IPS-15b (cell line): ENCODE results near the gene LIG1.
A peak's percentile ranks its signal among the peaks of the same experiment; 100 is the strongest.

Source experiments
- H3K27me3 ChIP-seq: one replicate; pipeline ENCODE4 v1.6.1; 2013; ENCODE audit warnings: low read length; ENCODE audit not compliant: control insufficient read depth, insufficient read depth
- H3K36me3 ChIP-seq: one replicate; pipeline ENCODE4 v1.6.1; 2013; ENCODE audit warnings: low read length; ENCODE audit not compliant: control insufficient read depth, insufficient read depth
- H3K4me1 ChIP-seq: one replicate; pipeline ENCODE4 v1.6.1; 2013; ENCODE audit warnings: mild to moderate bottlenecking, low read length; ENCODE audit not compliant: control insufficient read depth, insufficient read depth
- H3K4me3 ChIP-seq: one replicate; pipeline ENCODE4 v1.5.1; 2013; ENCODE audit warnings: low read depth, low read length
- H3K9ac ChIP-seq: one replicate; pipeline ENCODE4 v1.6.1; 2013; ENCODE audit warnings: low read depth, mild to moderate bottlenecking, low read length
- H3K9me3 ChIP-seq: one replicate; pipeline ENCODE4 v1.6.1; 2013; ENCODE audit warnings: mild to moderate bottlenecking, low read length; ENCODE audit not compliant: control insufficient read depth, insufficient read depth

The LIG1 gene

GRCh38 chr19:48169939-48170803 is at the start of gene LIG1, which contains the start of gene ZSWIM9:
Gene LIG1 (minus strand): TSS chr19:48170344. CDS start chr19:48165566, 4,778 bp downstream.
Gene ZSWIM9 (plus strand): TSS chr19:48170680. CDS start chr19:48171803, 1,123 bp downstream.
- Histone ChIP-seq H3K4me1 (no peaks in the 10 kb centered on the region), H3K9ac (peak within 1 kb of the TSS; percentile 83), H3K27me3 (no peaks in the 10 kb centered on the region), H3K9me3 (no peaks in the 10 kb centered on the region), H3K36me3 (peaks cover 5% of the 10 kb centered on the region), H3K4me3 (peak within 1 kb of the TSS; percentile 99)

GRCh38 chr19:48218997-48219396 is 48.9 kb upstream of the LIG1 start:
- H3K27me3 ChIP-seq = no peaks in the 10 kb centered on the region
- H3K9me3 ChIP-seq = no peaks in the 10 kb centered on the region

GRCh38 chr19:48216933-48217332 is 46.8 kb upstream of the LIG1 start:
- H3K4me3 ChIP-seq = no peak overlapping the region
- no peaks in the 10 kb centered on the region for H3K27me3 ChIP-seq
- H3K9me3 ChIP-seq = no peaks in the 10 kb centered on the region
- peaks cover 3% of the 10 kb centered on the region for H3K36me3 ChIP-seq
- no peaks in the 10 kb centered on the region for H3K4me1 ChIP-seq
- no peak overlapping the region for H3K9ac ChIP-seq

More at GRCh38 chr19:48218997-48219396, 48.9 kb upstream of the LIG1 start:
- H3K4me1 ChIP-seq = no peaks in the 10 kb centered on the region
- no peak overlapping the region for H3K9ac ChIP-seq
- peaks cover 3% of the 10 kb centered on the region for H3K36me3 ChIP-seq
- H3K4me3 ChIP-seq = no peak overlapping the region

- Histone ChIP-seq H3K9ac (no peak overlapping the region), H3K36me3 (peaks cover 3% of the 10 kb centered on the region), H3K4me3 (no peak overlapping the region), H3K4me1 (no peaks in the 10 kb centered on the region), H3K9me3 (no peaks in the 10 kb centered on the region), H3K27me3 (no peaks in the 10 kb centered on the region)
Observed at GRCh38 chr19:48213959-48214358, 43.8 kb upstream of the LIG1 start.

- Histone ChIP-seq H3K9me3 (no peaks in the 10 kb centered on the region), H3K36me3 (no peaks in the 10 kb centered on the region), H3K4me1 (no peaks in the 10 kb centered on the region), H3K9ac (no peak overlapping the region), H3K27me3 (no peaks in the 10 kb centered on the region), H3K4me3 (no peak overlapping the region)
Observed at GRCh38 chr19:48210005-48210404, 39.9 kb upstream of the LIG1 start.

- no peaks in the 10 kb centered on the region for H3K36me3 ChIP-seq
- H3K27me3 ChIP-seq = no peaks in the 10 kb centered on the region
- no peak overlapping the region for H3K4me3 ChIP-seq
- no peak overlapping the region for H3K9ac ChIP-seq
- no peaks in the 10 kb centered on the region for H3K4me1 ChIP-seq
- no peaks in the 10 kb centered on the region for H3K9me3 ChIP-seq
Observed at GRCh38 chr19:48206397-48207093, 36.4 kb upstream of the LIG1 start.

GRCh38 chr19:48203794-48204628 is 33.9 kb upstream of the LIG1 start:
- peak overlapping the region; percentile 65 for H3K4me3 ChIP-seq
- no peaks in the 10 kb centered on the region for H3K36me3 ChIP-seq
- no peaks in the 10 kb centered on the region for H3K27me3 ChIP-seq
- peak overlapping the region; percentile 19 for H3K9ac ChIP-seq
- H3K9me3 ChIP-seq = no peaks in the 10 kb centered on the region
- no peaks in the 10 kb centered on the region for H3K4me1 ChIP-seq

GRCh38 chr19:48203222-48203793 is 33.2 kb upstream of the LIG1 start:
- no peaks in the 10 kb centered on the region for H3K9me3 ChIP-seq
- no peaks in the 10 kb centered on the region for H3K4me1 ChIP-seq
- H3K36me3 ChIP-seq = no peaks in the 10 kb centered on the region
- H3K9ac ChIP-seq = peak overlapping the region; percentile 19
- H3K27me3 ChIP-seq = no peaks in the 10 kb centered on the region
- H3K4me3 ChIP-seq = peak overlapping the region; percentile 56

GRCh38 chr19:48196933-48197665 is 27.0 kb upstream of the LIG1 start:
- Histone ChIP-seq H3K36me3 (no peaks in the 10 kb centered on the region), H3K27me3 (no peaks in the 10 kb centered on the region)

GRCh38 chr19:48196321-48196763 is 26.2 kb upstream of the LIG1 start:
- H3K9ac ChIP-seq = no peak overlapping the region
- no peaks in the 10 kb centered on the region for H3K36me3 ChIP-seq
- H3K27me3 ChIP-seq = no peaks in the 10 kb centered on the region
- H3K4me1 ChIP-seq = no peaks in the 10 kb centered on the region
- no peaks in the 10 kb centered on the region for H3K9me3 ChIP-seq
- no peak overlapping the region for H3K4me3 ChIP-seq

More at GRCh38 chr19:48196933-48197665, 27.0 kb upstream of the LIG1 start:
- Histone ChIP-seq H3K4me3 (no peak overlapping the region), H3K9me3 (no peaks in the 10 kb centered on the region), H3K4me1 (no peaks in the 10 kb centered on the region), H3K9ac (no peak overlapping the region)
